CD14-positive monocyte (primary cell): Measurements from ENCODE around the gene NRXN3. TPM values are rescaled to one million over a fixed set of nuclear protein-coding genes. Genes with fewer than 3 reads are reported as not detected.

Source experiments
- DNase-seq, 3 donors: peaks; one replicate each; pipeline ENCODE4 v3.0.0-alpha.2; 2011 to 2022
- H2AFZ ChIP-seq: 2 replicates; pipeline ENCODE4 v1.6.0; 2012; ENCODE audit warnings: mild to moderate bottlenecking, low read depth, low read length, inconsistent platforms; ENCODE audit not compliant: insufficient read depth, poor library complexity, severe bottlenecking
- H3K27ac ChIP-seq, 2 donors: 1 replicate in 1 of 2; 2 replicates in 1 of 2; pipeline ENCODE4 v1.5.1; 2012 to 2013; ENCODE audit warnings: low read length in 2 of 2, control low read depth in 1 of 2, inconsistent platforms in 1 of 2, low read depth in 1 of 2, mild to moderate bottlenecking in 1 of 2
- H3K27me3 ChIP-seq, 2 donors: one replicate each; pipeline versions ENCODE4 v1.6.0 to v1.6.1; 2011 to 2013; ENCODE audit warnings: low read length in 2 of 2; ENCODE audit not compliant: control insufficient read depth in 2 of 2, insufficient read depth in 2 of 2
- H3K36me3 ChIP-seq, 2 donors: replicated peaks in 1 of 2; 1 replicate in 1 of 2; 2 replicates in 1 of 2; pipeline versions ENCODE4 v1.5.1 to v1.6.1; 2012 to 2013; ENCODE audit warnings: low read length in 2 of 2, control low read depth in 1 of 2, inconsistent platforms in 1 of 2, mild to moderate bottlenecking in 1 of 2; ENCODE audit not compliant: insufficient read depth in 2 of 2, control insufficient read depth in 1 of 2
- H3K4me1 ChIP-seq, 2 donors: 1 replicate in 1 of 2; 2 replicates in 1 of 2; pipeline versions ENCODE4 v1.5.1 to v1.6.1; 2012 to 2013; ENCODE audit warnings: low read length in 2 of 2, control low read depth in 1 of 2, inconsistent platforms in 1 of 2, mild to moderate bottlenecking in 1 of 2, moderate library complexity in 1 of 2; ENCODE audit not compliant: insufficient read depth in 2 of 2, control insufficient read depth in 1 of 2
- H3K4me2 ChIP-seq: replicated peaks from 2 replicates; pipeline ENCODE3; 2012; ENCODE audit warnings: low read length, moderate library complexity, mild to moderate bottlenecking; ENCODE audit not compliant: poor library complexity, severe bottlenecking; ENCODE audit errors: extremely low read depth
- H3K4me3 ChIP-seq, 3 experiments: fragments of 200-600 bp in 1 of 3; sonication (generic) in 1 of 3; replicated peaks in 1 of 3; 1 replicate in 2 of 3; 2 replicates in 1 of 3; pipeline ENCODE4 v1.5.1; 2011 to 2013; ENCODE audit warnings: low read length in 3 of 3, mild to moderate bottlenecking in 3 of 3, control low read depth in 2 of 3, low read depth in 2 of 3, inconsistent platforms in 1 of 3, moderate library complexity in 1 of 3
- H3K79me2 ChIP-seq: 2 replicates; pipeline ENCODE4 v1.6.0; 2012; ENCODE audit warnings: mild to moderate bottlenecking, control low read depth, inconsistent platforms, low read length, moderate library complexity; ENCODE audit not compliant: insufficient read depth
- H3K9ac ChIP-seq: 2 replicates; pipeline ENCODE4 v1.6.0; 2017; ENCODE audit warnings: low read length, mild to moderate bottlenecking; ENCODE audit not compliant: insufficient read depth, poor library complexity, severe bottlenecking
- H3K9me3 ChIP-seq, 2 donors: replicated peaks in 1 of 2; 1 replicate in 1 of 2; 2 replicates in 1 of 2; pipeline versions ENCODE4 v1.5.1 to v1.6.1; 2012 to 2013; ENCODE audit warnings: low read length in 2 of 2, control low read depth in 1 of 2; ENCODE audit not compliant: control insufficient read depth in 1 of 2, insufficient read depth in 1 of 2
- H4K20me1 ChIP-seq: 2 replicates; pipeline ENCODE4 v1.6.0; 2012; ENCODE audit warnings: mild to moderate bottlenecking, low read length, control low read depth, moderate library complexity; ENCODE audit not compliant: insufficient read depth
- H3K27ac Mint-ChIP-seq, 7 donors: one replicate each; pipeline ENCODE4 v1.8.0; 2020; ENCODE audit warnings: mild to moderate bottlenecking in 7 of 7, mixed read lengths in 7 of 7, moderate library complexity in 6 of 7, inconsistent platforms in 2 of 7
- H3K27me3 Mint-ChIP-seq, 3 donors: one replicate each; pipeline ENCODE4 v1.8.0; 2021 to 2022; ENCODE audit warnings: low read depth in 3 of 3, mild to moderate bottlenecking in 3 of 3, mixed read lengths in 3 of 3, moderate library complexity in 3 of 3, inconsistent platforms in 1 of 3
- H3K36me3 Mint-ChIP-seq, 2 donors: one replicate each; pipeline ENCODE4 v1.8.0; 2020; ENCODE audit warnings: mixed read lengths in 2 of 2, inconsistent platforms in 1 of 2, mild to moderate bottlenecking in 1 of 2
- H3K4me1 Mint-ChIP-seq: one replicate; pipeline ENCODE4 v1.8.0; 2020; ENCODE audit warnings: mild to moderate bottlenecking, mixed read lengths
- H3K4me3 Mint-ChIP-seq, 2 donors: one replicate each; pipeline ENCODE4 v1.8.0; 2020; ENCODE audit warnings: mild to moderate bottlenecking in 2 of 2, mixed read lengths in 2 of 2, moderate library complexity in 1 of 2
- H3K9me3 Mint-ChIP-seq, 7 donors: one replicate each; pipeline ENCODE4 v1.8.0; 2020 to 2022; ENCODE audit warnings: mixed read lengths in 7 of 7, mild to moderate bottlenecking in 6 of 7, moderate library complexity in 6 of 7, inconsistent platforms in 2 of 7
- WGBS: methylation state at CpG from one replicate; pipeline ENCODE4 v1.1.5; 2013; ENCODE audit warnings: missing lambda C conversion rate; ENCODE audit not compliant: insufficient coverage; 5-methylcytosine and 5-hydroxymethylcytosine counted together
- intact Hi-C, 2 donors: fragments of 100-400 bp; cut with micrococcal nuclease; formaldehyde crosslinking; loops; one replicate each; pipeline versions ENCODE4 v1.15.0 to v1.15.1; 2023
- polyA plus RNA-seq, 3 donors: library from polyadenylated mRNA; depleted of rRNA in 1 of 3; unstranded in 2 of 3; stranded (reverse) in 1 of 3; fragments of 300-500 nt in 2 of 3; fragments of >200 nt in 1 of 3; fragmentation: Illumina TruSeq in 2 of 3; gene quantifications; 1 replicate in 2 of 3; 2 replicates in 1 of 3; pipeline ENCODE4 v1.2.3, GENCODE V29; 2012 to 2021
- TF ChIP-seq, protein P1 (sequence below): fragments of 200-600 bp; IDR thresholded peaks from one replicate; pipeline ENCODE4 v1.8.0; 2022; ENCODE audit warnings: antibody characterized with exemption, mild to moderate bottlenecking

Gene NRXN3
- polyA plus RNA-seq, 3 donors, result not detected

DNA sequence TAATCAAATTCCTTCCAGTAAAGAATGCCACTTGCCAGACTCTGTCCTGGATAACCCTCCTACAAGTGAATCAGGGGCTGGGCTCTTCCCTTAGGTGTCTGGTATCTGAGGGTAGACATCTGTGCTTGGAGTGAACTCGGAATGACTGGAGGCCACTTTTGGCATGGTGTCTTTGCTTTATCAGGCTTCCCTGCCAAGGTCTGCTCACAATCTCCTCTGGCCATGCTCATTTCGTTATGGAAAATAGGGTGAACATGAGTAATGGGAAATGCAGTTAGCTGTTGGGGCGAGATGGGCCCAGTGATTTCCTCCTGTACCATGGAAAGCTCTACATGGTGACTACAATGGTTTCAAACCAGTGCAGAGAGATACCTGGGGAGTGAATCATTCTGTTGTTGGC is 212.9 kb downstream of the NRXN3 start:
- Histone ChIP-seq H3K4me2 (no peak overlapping the region), H3K4me1 (no peaks in the 10 kb centered on the region), H2AFZ (no peak overlapping the region), H3K9ac (no peak overlapping the region), H3K4me3 (no peak overlapping the region), H4K20me1 (no peaks in the 10 kb centered on the region), H3K27ac (no peak overlapping the region), H3K27me3 (no peaks in the 10 kb centered on the region), H3K9me3 (no peaks in the 10 kb centered on the region), H3K36me3 (no peaks in the 10 kb centered on the region), H3K79me2 (no peaks in the 10 kb centered on the region)
- Mint-ChIP-seq H3K9me3 (peaks cover 0 to 1% (median 0%) of the 10 kb centered on the region in 7 donors), H3K36me3 (no peaks in the 10 kb centered on the region), H3K27me3 (peaks cover 0 to 3% (median 0%) of the 10 kb centered on the region in 3 donors), H3K4me1 (no peaks in the 10 kb centered on the region), H3K27ac (no peak overlapping the region), H3K4me3 (no peak overlapping the region)
- intact Hi-C loops, result no loop called here
- WGBS, result 54% methylated on average over 2 of the region's 3 CpGs
- TF ChIP-seq, protein P1, sequence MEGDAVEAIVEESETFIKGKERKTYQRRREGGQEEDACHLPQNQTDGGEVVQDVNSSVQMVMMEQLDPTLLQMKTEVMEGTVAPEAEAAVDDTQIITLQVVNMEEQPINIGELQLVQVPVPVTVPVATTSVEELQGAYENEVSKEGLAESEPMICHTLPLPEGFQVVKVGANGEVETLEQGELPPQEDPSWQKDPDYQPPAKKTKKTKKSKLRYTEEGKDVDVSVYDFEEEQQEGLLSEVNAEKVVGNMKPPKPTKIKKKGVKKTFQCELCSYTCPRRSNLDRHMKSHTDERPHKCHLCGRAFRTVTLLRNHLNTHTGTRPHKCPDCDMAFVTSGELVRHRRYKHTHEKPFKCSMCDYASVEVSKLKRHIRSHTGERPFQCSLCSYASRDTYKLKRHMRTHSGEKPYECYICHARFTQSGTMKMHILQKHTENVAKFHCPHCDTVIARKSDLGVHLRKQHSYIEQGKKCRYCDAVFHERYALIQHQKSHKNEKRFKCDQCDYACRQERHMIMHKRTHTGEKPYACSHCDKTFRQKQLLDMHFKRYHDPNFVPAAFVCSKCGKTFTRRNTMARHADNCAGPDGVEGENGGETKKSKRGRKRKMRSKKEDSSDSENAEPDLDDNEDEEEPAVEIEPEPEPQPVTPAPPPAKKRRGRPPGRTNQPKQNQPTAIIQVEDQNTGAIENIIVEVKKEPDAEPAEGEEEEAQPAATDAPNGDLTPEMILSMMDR, result no peak
- DNase-seq, result no peak

DNA sequence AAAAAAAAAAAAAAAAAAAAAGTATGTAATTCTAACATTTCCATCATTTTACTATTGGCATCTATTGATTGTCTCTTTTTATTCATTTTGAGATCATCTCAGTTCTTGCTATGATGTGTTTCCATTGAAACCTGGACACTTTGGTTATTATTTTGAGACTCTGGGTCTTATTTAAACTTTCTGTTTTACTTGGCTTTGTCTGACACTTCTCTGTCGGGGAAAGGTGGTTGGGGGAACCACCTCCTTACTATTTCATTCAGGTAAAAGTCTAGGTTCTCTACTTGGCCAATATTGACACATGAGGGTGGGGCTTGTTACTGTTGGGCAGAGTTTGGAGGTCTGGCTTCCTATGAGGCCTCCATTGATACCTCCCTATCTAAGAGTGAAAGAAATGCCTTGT is 228.0 kb downstream of the NRXN3 start:
- no peaks in the 10 kb centered on the region for H3K36me3 Mint-ChIP-seq
- no peaks in the 10 kb centered on the region for H3K36me3 ChIP-seq
- no peak overlapping the region for H3K9ac ChIP-seq
- no peak overlapping the region for H3K4me2 ChIP-seq
- H2AFZ ChIP-seq, result no peak overlapping the region
- no peak overlapping the region for H3K4me3 ChIP-seq
- no peaks in the 10 kb centered on the region for H3K4me1 ChIP-seq
- no peaks in the 10 kb centered on the region for H3K9me3 ChIP-seq
- no peaks in the 10 kb centered on the region for H3K4me1 Mint-ChIP-seq
- no peak overlapping the region for H3K27ac Mint-ChIP-seq
- no peak overlapping the region for H3K4me3 Mint-ChIP-seq
- H3K9me3 Mint-ChIP-seq, result peaks cover 0 to 2% (median 1%) of the 10 kb centered on the region in 7 donors
- WGBS, result no CpG with 5 or more reads among the region's 1 CpG
- no peak overlapping the region for H3K27ac ChIP-seq
- H3K27me3 Mint-ChIP-seq, result peaks cover 0 to 2% (median 1%) of the 10 kb centered on the region in 3 donors
- H3K27me3 ChIP-seq, result no peaks in the 10 kb centered on the region
- H3K79me2 ChIP-seq, result no peaks in the 10 kb centered on the region
- intact Hi-C loops, result no loop called here
- H4K20me1 ChIP-seq, result no peaks in the 10 kb centered on the region
- TF ChIP-seq, protein P1, result no peak
- DNase-seq, result no peak
